SIG-M5 treated with dmso at 0.1 percent for 504 hours (cell line): ENCODE results near the gene RITA1.
"Not testable (repeated sequence)": the region's sequence is repeated elsewhere in the genome, so short reads cannot be mapped to it uniquely, and the experiment has no call there.

Source experiments
- DNase-seq: peaks from one replicate; lab custom pipeline; 2025; ENCODE audit not compliant: unreplicated experiment; lab: John Stamatoyannopoulos, UW

Gene RITA1

GRCh38 chr12:113185180-113186032, at the start of gene RITA1, which contains the start of gene DDX54:
RITA1 (plus strand) TSS chr12:113185721; CDS start chr12:113186747, 1,026 bp downstream.
DDX54 (minus strand) TSS chr12:113185478; CDS start chr12:113185451, 27 bp downstream.
- peak; percentile 79 for DNase-seq

DNA sequence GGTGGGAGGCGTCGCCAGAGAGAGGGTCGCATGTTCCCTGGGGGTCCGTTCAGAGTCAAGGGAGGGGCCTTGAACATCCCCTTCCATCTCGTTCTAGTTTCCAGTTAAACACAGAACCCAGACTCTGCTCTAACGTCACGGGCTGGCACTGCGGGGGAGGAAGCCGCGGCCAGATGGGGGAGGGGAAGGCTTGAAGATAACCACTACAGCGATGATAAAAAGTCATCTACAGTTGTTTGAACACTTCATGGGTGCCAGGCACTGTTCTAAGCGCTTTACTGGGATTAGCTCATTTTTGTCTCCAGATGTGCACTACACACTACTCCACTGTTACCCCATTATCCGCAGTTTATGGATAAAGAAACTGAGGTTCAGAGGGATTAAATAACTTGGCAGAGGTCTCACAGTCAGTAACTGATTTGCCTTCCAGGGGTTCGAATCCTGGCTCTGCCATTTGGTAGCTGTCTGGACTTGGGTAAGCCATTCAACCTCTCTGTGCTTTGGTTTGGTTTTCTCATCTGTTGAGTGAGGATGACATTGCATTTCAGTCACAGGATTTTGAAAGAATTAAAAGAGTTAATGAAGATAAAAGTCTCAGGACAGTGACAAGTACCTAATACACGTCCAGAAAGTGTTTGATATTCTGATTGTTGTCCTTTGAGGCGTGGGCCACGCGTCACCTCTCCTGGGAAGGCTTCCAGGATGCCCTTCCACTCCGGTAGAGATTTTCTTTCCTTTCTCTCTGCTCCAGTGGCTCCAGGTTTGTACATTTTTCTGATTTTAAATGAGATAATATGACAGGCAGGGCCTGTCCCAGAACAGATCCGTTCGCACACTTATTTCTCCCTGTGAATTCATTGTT, 49.2 kb upstream of the RITA1 start:
- DNase-seq = peak; percentile 10

DNA sequence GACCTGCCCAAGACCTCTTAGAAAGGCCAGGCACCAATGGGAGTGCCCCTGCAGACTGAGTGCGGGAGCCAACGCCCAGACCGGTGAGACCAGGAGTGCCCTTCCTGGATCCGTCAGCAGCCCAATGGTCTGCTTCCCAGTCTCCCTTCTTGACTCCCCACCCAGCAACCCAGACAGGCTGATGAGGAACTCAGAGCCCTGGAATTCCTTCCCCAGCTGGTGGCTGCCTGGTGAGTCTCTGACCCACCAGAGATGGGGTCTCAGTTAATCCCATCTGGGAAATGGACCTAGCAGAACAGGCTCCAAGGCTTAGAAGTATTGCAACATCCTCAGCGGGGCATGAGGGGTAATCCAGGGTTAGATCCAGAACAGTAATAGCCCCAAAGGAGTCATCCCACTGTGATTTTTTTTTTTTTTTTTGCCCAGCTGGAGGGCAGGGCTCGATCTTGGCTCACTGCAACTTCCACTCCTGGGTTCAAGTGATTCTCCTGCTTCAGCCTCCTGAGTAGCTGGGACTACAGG, 48.5 kb upstream of the RITA1 start:
- peak; percentile 49 for DNase-seq

DNA sequence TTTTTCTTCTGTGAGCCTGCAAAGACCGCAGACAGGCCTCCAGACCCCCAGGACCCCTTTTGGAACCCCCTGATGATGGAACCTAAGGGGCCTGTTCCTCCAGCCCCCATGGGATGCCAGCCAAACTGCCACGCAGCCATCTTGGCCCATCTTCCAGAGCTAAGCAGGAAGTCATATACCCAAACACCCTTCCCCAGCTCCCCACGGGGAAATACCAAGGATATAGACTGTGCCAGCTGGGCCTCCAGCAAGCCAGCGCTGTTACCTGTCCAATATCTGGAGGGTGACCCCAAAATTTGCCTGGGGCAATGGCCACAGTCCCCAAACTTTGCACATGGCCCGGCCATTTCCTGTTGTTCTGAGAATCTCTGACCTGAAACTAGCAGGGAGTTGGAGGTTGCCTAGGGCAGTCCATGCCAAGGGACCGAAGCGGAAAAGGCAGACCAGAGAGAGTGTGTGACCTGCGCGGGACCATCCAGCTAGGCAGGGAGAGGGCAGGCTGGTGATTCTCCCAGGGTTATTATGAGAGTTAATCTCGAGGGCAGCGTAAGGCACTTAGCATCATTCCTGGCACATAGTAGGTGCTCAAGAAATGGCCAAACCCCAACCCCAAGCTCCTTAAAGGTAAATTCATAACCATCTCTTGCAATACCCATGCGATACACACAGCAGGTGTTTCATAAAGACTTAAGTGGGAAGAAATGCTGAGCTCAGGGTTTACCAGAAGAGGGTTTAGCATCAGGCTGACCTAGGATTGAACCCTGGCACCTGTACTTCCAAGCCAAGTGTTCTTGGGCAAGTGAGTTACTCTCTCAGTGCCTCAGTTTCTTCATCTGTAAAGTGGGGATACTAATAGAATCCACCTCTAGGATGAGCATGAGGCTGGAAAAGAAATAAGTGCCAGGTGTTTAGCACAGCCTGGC, 47.4 kb upstream of the RITA1 start:
- DNase-seq = no peak

- DNase-seq = no peak
Observed at GRCh38 chr12:113138826-113139225, 46.7 kb upstream of the RITA1 start.

GRCh38 chr12:113140706-113141105, 44.8 kb upstream of the RITA1 start:
- DNase-seq = no peak

DNA sequence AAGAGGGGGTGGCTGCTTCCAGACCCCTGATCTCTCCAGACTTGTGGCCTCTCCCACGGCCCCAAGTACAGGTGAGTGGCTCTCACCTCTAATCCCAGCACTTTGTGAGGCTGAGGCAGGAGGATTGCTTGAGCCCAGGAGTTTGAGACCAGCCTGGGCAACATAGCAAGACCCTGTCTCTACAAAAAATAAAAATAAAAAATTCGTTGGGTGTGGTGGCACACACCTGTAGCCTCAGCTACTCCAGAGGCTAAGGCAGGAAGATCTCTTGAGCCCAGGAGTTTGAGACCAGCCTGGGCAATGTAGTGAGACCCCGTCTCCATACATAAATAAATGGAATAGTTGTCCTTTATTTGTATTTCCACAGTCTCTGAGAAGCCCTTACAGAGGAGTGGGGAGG, 43.8 kb upstream of the RITA1 start:
- DNase-seq = not testable (repeated sequence)

DNA sequence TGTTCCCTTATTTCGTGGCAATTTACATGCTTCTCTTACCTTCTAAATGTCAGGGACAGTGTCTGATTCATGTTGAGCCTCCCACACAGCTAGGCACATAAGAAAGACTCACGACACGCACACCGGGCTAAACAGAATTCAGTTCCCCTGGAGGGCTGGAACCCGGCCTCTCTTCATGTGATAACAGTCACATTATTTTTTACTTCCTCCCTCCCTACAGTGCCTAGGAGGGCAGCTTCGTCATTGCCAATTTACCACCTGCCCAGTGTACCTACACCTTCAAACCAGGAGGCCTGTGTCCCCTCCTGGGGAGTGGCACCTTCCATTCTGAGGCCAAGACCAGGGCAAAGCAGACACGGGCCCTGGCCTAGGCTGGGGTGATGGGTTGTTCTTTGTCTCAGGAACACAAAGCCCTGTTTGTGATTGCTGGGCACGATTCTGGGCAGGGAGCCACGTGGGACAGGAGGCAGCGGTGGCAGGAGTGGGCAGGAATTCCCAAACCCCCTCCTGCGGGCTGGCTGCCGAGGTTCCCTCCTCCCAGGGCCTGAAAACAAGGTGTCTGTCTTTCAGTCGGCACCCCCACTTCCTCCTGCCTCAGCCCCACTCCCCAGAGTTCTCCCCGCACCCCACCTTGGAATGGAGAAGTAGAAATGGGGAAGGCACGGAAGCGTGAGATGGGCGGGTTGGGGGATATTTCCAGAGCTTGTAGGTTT, 43.2 kb upstream of the RITA1 start:
- DNase-seq = peak; percentile 60

DNA sequence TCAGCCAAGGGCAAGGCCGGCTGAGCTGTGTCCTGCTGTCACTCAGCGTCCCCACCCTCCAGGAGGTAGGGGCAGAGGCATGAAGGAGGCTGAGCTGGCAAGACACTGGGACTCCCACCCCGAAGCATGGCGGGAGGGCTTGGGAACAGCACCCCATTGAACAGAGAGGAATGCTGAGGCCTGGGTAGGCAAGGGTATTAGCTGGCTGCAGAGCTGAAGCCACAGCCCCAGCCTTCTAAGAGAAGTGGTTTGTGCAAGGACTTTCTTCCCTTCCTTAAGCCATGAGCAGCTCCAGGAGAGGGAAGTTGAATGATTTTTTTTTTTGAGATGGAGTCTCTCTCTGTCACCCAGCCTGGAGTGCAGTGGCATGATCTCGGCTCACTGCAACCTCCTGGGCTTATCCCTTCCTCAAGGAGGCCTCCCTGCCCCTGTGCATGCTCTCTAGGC, 42.6 kb upstream of the RITA1 start:
- DNase-seq = peak; percentile 11

GRCh38 chr12:113143959-113144358, 41.6 kb upstream of the RITA1 start:
- no peak for DNase-seq

- no peak for DNase-seq
Observed at GRCh38 chr12:113144806-113145205, 40.7 kb upstream of the RITA1 start.

DNA sequence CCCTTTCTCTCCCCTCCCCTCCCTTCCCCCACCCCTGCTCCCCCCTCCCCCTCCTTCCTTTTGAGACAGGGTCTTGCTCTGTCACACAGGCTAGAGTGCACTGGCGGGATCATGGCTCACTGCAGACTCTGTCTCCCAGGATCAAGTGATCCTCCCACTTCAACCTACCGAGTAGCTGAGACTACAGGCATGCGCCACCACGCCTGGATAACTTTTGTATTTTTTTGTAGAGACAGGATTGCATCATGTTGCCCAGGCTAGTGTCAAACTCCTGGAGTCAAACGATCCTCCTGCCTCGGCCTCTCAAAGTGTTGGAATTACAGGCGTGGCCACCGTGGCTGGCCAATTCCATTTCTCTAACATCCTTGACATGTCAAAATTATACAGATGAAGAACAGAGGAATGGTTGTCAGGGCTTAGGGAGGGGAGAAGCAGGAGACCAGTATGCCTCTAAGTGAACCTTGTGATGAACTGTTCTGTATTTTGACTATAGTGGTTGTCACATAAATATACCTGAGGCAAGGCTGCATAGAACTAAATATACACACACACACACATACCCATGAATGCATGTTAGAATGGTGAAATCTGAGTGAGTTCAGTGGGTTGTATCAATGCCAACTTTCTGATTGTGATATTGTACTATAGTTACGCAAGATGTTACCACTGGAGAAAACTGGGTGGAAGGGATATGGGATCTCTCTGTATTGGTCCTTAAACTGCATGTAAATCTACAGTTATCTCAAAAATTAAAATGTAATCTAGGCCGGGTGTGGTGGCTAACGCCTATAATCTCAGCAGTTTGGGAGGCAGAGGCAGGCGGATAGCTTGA, 39.6 kb upstream of the RITA1 start:
- no peak for DNase-seq

DNA sequence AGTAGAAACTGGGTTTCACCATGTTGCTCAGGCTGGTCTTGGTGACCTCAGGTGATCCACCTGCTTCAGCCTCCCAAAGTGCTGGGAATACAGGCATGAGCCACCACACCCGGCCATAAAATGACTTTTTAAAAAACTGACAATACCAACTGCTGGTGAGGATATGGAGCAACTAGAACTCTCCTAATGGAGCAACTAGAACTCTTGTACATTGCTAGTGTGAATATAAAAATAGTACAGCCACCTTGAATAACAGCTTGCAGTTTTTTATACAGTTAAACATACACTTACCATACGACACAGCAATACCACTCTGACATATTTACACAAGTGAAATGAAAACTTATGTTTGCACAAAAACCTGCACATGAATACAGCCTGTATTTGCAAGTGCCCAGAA, 38.5 kb upstream of the RITA1 start:
- no peak for DNase-seq

DNA sequence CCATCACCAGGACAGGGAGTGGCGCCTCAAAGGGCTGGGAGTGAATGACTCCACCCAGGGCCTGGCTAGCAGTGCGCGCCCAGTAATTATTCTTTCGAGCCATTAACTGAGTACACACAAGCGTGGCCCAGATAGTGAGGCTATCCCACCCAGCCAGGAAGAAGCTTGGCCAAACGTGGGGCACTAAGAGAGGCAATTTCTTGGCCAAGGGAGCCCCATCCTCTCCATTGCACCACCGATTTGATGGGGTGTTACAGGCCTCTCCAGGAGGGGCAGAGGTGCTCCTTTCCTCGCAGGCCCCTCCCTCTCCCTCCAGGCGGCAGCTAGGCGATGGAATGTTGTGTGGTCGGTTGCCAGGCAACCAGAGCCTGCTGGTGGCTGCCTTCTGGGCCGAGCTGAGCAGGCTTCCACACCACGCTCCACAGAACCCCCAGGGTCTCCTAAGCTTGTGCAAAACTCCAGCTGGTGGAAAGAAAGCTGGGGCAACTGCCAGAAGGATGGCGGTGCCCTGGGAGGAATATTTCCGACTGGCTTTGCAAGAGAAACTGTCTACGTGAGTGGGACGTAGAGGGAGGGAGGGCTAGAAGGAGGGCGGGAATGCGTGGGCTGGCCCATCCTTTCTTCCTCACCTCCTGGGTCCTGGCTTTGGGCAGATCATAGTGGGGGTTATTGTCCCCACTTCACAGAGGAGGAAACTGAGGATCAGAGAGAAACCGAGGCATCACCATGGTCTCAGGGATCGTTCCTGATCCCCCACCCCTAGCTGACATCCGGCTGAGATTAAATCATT, 36.0 kb upstream of the RITA1 start, which contains the start of gene CFAP73:
Gene CFAP73 (plus strand): TSS at position 364 of the 790 bp plus-strand sequence. CDS start 134 bp downstream, at position 498.
- DNase-seq = peak; percentile 42

DNA sequence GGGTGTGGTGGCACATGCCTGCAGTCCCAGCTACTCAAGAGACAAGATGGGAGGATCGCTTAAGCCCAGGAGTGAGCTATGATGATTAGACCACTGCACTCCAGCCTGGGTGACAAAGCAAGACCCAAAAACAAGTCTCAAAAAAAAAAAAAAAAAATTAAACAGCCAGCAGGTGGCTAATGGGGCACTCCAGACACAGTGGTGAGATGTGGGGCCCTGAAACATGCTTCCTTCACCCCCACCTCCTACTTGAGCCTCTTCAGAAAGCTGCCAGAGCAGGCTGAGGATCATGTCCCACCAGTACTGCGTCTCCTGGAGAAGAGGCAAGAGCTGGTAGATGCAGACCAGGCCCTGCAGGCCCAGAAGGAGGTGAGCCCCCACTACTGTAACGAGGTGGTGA, 33.9 kb upstream of the RITA1 start:
- DNase-seq = no peak

GRCh38 chr12:113152196-113152834, 33.2 kb upstream of the RITA1 start:
- DNase-seq = no peak
